ENCODE results near the gene YARS1. TPM values are rescaled to one million over a fixed set of nuclear protein-coding genes. Genes with fewer than 3 reads are reported as not detected.

The YARS1 gene
- total and polyA plus RNA-seq, 2 experiments from 2014 or later, result 135 to 179 TPM

DNA sequence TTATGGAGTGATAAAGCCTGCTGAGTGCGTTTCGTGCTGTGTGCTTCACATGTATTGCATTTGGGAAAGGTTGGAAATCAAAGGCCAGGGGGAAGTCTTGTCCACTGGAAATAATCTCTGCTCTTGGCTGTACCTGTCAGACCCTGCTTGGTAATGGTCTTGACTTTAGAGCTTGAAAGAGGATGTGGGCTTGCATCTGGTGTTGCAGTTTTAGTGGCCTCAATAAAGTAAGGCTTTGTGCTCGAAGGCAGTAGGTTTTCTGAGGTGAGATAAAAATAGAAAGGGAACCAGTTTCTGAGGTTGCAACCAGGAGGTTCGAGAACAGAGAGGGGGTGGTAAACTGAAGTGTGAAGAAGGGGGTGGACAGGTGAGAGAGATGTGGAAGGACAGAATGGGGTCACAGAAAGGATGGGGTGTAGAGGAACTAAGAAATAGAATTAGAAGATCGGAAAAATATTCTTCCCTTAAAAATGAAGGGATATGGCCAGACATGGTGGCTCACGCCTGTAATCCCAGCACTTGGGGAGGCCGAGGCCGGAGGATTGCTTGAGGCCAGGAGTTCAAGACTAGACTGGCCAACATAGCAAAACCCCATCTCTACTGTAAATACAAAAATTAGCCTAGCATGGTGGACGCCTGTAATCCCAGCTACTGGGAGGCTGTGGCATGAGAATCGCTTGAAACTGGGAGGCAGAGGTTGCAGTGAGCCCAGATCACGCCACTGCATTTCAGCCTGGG, 1.8 kb upstream of the YARS1 start:
- TF ChIP-seq EZH2 (IDR thresholded peaks at IDR 0.05; ENCODE audit: insufficient read depth, poor library complexity, severe bottlenecking), result no peak
- no peak for TF ChIP-seq EZH2phosphoT487 (IDR thresholded peaks at IDR 0.05; ENCODE audit: insufficient read depth, low read depth)
- H3K9ac ChIP-seq, result peak overlapping the region; percentile 97
- H3K36me3 ChIP-seq (ENCODE audit: low read depth), result no peaks in the 10 kb centered on the region; the same call in 1 of the 2 replicates
- H3K4me3 ChIP-seq, result peak overlapping the region; percentile 87
- peaks cover 20% of the 10 kb centered on the region for H3F3A ChIP-seq (ENCODE audit: insufficient read depth)
- H3K9me3 ChIP-seq (ENCODE audit: low read depth), result no peaks in the 10 kb centered on the region
- peak overlapping the region; percentile 73 for H3K27ac ChIP-seq
- H3K4me1 ChIP-seq (ENCODE audit: insufficient read depth), result peaks cover 24% of the 10 kb centered on the region
- no peaks in the 10 kb centered on the region for H3K9me2 ChIP-seq (ENCODE audit: insufficient read depth)
- H3K79me2 ChIP-seq (ENCODE audit: insufficient read depth), result peaks cover 93% of the 10 kb centered on the region
- DNase-seq, result no peak
- peak overlapping the region; percentile 86 for H2AFZ ChIP-seq
- peak overlapping the region; percentile 90 for H3K4me2 ChIP-seq (ENCODE audit: unreplicated experiment)
- in situ Hi-C loops (cut with MboI), result no loop called here
- H3K27me3 ChIP-seq (replicated peaks; ENCODE audit: insufficient read depth), result no peaks in the 10 kb centered on the region
- 84 to 87% methylated on average over 11 of the region's 11 CpGs for WGBS, 2 experiments (ENCODE audit: low coverage in 1 of 2, low lambda C conversion rate in 2 of 2, missing lambda C conversion rate in 2 of 2)
- no peaks in the 10 kb centered on the region; the same call in 1 of the 2 replicates for H4K20me1 ChIP-seq (ENCODE audit: insufficient read depth)

DNA sequence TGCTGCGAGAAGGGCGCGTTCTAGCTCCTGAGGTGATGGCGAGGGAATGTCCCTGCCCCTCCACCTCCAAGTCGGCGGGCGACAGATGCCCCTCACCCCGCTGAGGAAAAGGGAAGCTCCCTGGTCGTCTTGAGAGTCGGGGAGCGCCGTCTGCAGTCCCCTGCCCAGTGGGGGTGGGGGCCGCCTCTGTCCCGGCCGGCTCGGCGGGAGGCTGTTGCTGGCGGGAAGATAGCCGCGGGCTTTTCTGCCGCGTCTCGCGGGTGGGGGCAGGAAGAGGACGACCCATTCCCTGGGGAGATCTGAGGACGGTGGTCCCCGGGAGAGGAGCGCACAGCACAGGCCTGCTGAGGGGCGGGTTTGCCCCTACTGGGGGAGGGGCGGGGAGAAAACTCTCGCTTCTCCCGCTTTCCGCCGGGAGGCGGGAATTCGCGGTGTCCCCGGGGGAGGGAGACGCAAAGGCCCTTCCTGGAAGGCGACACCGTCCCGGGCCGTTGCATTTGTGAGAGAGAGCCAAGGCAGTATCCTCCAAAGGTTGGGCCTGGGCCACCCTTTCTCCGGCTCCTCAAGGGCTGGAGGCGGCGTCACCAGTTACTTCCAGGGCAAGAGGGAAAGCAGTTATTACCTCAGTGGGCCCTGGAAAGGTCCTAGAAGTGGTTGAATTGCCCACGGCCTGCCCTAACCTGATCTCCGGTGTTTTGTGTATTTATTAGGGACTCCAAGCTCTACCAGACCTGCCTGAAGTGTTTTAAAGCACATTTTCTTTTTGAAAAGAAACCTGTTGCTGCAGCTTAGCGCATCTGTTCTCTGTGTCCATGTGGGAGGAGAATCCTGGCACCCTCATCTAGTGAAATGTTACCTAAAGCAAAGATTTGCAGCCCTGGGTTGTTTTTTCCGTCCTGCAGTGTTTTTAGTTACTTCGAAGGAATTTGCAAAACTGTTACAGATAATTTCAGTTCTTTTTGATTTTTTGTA, 943 bp upstream of the YARS1 start:
- peak overlapping the region; percentile 87 for H3K4me3 ChIP-seq
- H3K27ac ChIP-seq, result peak overlapping the region; percentile 73
- in situ Hi-C loops (cut with MboI), result no loop called here
- peaks cover 93% of the 10 kb centered on the region for H3K79me2 ChIP-seq (ENCODE audit: insufficient read depth)
- DNase-seq, result peak; percentile 79
- TF ChIP-seq EZH2phosphoT487 (IDR thresholded peaks at IDR 0.05; ENCODE audit: insufficient read depth, low read depth), result no peak
- TF ChIP-seq EZH2 (IDR thresholded peaks at IDR 0.05; ENCODE audit: insufficient read depth, poor library complexity, severe bottlenecking), result no peak
- H3K4me1 ChIP-seq (ENCODE audit: insufficient read depth), result peaks cover 28% of the 10 kb centered on the region
- no peaks in the 10 kb centered on the region for H3K9me3 ChIP-seq (ENCODE audit: low read depth)
- H3K9ac ChIP-seq, result peak overlapping the region; percentile 97
- peak overlapping the region; percentile 90 for H3K4me2 ChIP-seq (ENCODE audit: unreplicated experiment)
- no peaks in the 10 kb centered on the region for H3K27me3 ChIP-seq (replicated peaks; ENCODE audit: insufficient read depth)
- H4K20me1 ChIP-seq (ENCODE audit: insufficient read depth), result no peaks in the 10 kb centered on the region; the same call in 1 of the 2 replicates
- H2AFZ ChIP-seq, result peak overlapping the region; percentile 86
- 1% methylated on average over 21 to 49 of the region's 51 CpGs for WGBS, 2 experiments (ENCODE audit: low coverage in 1 of 2, low lambda C conversion rate in 2 of 2, missing lambda C conversion rate in 2 of 2)
- no peaks in the 10 kb centered on the region; the same call in 1 of the 2 replicates for H3K36me3 ChIP-seq (ENCODE audit: low read depth)
- H3K9me2 ChIP-seq (ENCODE audit: insufficient read depth), result no peaks in the 10 kb centered on the region
- peaks cover 20% of the 10 kb centered on the region for H3F3A ChIP-seq (ENCODE audit: insufficient read depth)

DNA sequence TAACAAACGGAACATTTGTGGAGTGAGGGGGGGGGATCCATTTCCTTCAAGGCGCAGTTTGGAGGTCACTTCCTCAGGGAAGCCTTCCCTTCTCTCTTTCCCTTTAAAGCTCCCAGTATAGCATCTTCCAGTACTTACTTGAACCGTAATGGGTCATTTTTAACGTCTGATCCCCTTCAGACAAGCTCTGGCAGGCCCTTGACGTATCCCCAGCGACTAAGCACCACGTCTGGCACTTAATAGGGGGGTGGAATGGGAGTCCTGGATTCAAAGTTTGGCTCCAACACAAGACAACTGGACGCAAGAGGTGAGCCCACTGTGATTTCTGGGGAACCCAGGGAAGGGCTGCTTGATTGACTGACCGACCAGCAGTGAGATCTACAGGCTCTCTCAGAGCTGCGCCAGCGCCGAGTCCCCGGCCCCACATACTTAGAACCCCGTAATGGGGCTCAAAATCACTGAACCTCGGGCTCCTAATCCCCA, 441 bp downstream of the YARS1 start:
- Histone ChIP-seq H3K36me3 (ENCODE audit: low read depth) (no peaks in the 10 kb centered on the region; the same call in 1 of the 2 replicates), H3K9me3 (ENCODE audit: low read depth) (no peaks in the 10 kb centered on the region), H3F3A (ENCODE audit: insufficient read depth) (peaks cover 20% of the 10 kb centered on the region), H3K27me3 (replicated peaks; ENCODE audit: insufficient read depth) (no peaks in the 10 kb centered on the region), H4K20me1 (ENCODE audit: insufficient read depth) (no peaks in the 10 kb centered on the region; the same call in 1 of the 2 replicates), H3K9ac (peak overlapping the region; percentile 97), H3K4me1 (ENCODE audit: insufficient read depth) (peaks cover 28% of the 10 kb centered on the region), H3K27ac (peak overlapping the region; percentile 94), H3K4me2 (ENCODE audit: unreplicated experiment) (peak overlapping the region; percentile 100), H3K79me2 (ENCODE audit: insufficient read depth) (peaks cover 94% of the 10 kb centered on the region), H2AFZ (peak overlapping the region; percentile 54), H3K4me3 (peak overlapping the region; percentile 87), H3K9me2 (ENCODE audit: insufficient read depth) (no peaks in the 10 kb centered on the region)
- peak; percentile 66 for DNase-seq
- in situ Hi-C loops (cut with MboI), result no loop called here
- TF ChIP-seq EZH2 (IDR thresholded peaks at IDR 0.05; ENCODE audit: insufficient read depth, poor library complexity, severe bottlenecking) (no peak), EZH2phosphoT487 (IDR thresholded peaks at IDR 0.05; ENCODE audit: insufficient read depth, low read depth) (no peak)
- WGBS, 2 experiments (ENCODE audit: low coverage in 1 of 2, low lambda C conversion rate in 2 of 2, missing lambda C conversion rate in 2 of 2), result 2% methylated on average over 15 of the region's 15 CpGs
